ENCODE results near the gene MCTP1.

DNA sequence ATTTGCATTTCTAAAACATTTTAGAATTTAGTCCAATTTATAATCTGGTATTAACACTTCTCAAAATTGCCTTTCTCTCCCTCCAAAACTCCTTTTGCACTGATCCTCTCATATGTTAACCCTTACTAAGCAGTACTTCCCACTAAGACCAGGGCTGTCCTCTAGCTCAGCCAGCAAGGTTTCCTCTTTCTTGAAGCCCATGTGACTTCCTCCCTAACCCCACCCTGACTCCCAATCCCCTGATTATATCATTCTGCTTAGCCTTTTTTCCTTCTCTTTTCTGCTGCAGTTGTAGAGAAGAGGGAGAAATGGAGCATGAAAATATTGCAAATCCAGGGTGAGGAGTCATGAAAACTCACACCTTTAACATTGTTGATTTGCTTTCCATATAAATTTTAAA lies 241.7 kb downstream of the MCTP1 start:
- TF ChIP-seq, protein P1, sequence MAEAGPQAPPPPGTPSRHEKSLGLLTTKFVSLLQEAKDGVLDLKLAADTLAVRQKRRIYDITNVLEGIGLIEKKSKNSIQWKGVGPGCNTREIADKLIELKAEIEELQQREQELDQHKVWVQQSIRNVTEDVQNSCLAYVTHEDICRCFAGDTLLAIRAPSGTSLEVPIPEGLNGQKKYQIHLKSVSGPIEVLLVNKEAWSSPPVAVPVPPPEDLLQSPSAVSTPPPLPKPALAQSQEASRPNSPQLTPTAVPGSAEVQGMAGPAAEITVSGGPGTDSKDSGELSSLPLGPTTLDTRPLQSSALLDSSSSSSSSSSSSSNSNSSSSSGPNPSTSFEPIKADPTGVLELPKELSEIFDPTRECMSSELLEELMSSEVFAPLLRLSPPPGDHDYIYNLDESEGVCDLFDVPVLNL (CRISPR knock-in tag; IDR thresholded peaks at IDR 0.05; ENCODE audit: borderline replicate concordance, low read depth), result no peak
- TF ChIP-seq PRDM15 (CRISPR knock-in tag; IDR thresholded peaks at IDR 0.05) (no peak), EMX1 (CRISPR knock-in tag; IDR thresholded peaks at IDR 0.05) (no peak), MLX (CRISPR knock-in tag; IDR thresholded peaks at IDR 0.05) (no peak), HMGA2 (CRISPR knock-in tag; IDR thresholded peaks at IDR 0.05) (no peak), TEAD1 (CRISPR knock-in tag; IDR thresholded peaks at IDR 0.05) (no peak), MXD4 (CRISPR knock-in tag; IDR thresholded peaks at IDR 0.05; ENCODE audit: borderline replicate concordance) (no peak), ZBTB21 (CRISPR knock-in tag; IDR thresholded peaks at IDR 0.05; ENCODE audit: borderline replicate concordance) (no peak), TCF7 (CRISPR knock-in tag; IDR thresholded peaks at IDR 0.05; ENCODE audit: low read depth) (no peak)
- TF ChIP-seq, protein P2, sequence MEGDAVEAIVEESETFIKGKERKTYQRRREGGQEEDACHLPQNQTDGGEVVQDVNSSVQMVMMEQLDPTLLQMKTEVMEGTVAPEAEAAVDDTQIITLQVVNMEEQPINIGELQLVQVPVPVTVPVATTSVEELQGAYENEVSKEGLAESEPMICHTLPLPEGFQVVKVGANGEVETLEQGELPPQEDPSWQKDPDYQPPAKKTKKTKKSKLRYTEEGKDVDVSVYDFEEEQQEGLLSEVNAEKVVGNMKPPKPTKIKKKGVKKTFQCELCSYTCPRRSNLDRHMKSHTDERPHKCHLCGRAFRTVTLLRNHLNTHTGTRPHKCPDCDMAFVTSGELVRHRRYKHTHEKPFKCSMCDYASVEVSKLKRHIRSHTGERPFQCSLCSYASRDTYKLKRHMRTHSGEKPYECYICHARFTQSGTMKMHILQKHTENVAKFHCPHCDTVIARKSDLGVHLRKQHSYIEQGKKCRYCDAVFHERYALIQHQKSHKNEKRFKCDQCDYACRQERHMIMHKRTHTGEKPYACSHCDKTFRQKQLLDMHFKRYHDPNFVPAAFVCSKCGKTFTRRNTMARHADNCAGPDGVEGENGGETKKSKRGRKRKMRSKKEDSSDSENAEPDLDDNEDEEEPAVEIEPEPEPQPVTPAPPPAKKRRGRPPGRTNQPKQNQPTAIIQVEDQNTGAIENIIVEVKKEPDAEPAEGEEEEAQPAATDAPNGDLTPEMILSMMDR (IDR thresholded peaks at IDR 0.05), result no peak
- TF ChIP-seq, protein P3, sequence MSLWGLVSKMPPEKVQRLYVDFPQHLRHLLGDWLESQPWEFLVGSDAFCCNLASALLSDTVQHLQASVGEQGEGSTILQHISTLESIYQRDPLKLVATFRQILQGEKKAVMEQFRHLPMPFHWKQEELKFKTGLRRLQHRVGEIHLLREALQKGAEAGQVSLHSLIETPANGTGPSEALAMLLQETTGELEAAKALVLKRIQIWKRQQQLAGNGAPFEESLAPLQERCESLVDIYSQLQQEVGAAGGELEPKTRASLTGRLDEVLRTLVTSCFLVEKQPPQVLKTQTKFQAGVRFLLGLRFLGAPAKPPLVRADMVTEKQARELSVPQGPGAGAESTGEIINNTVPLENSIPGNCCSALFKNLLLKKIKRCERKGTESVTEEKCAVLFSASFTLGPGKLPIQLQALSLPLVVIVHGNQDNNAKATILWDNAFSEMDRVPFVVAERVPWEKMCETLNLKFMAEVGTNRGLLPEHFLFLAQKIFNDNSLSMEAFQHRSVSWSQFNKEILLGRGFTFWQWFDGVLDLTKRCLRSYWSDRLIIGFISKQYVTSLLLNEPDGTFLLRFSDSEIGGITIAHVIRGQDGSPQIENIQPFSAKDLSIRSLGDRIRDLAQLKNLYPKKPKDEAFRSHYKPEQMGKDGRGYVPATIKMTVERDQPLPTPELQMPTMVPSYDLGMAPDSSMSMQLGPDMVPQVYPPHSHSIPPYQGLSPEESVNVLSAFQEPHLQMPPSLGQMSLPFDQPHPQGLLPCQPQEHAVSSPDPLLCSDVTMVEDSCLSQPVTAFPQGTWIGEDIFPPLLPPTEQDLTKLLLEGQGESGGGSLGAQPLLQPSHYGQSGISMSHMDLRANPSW (CRISPR knock-in tag; conservative IDR thresholded peaks at IDR 0.05; ENCODE audit: low read depth), result no peak

Data from WTC11 (cell line).